GM19438 (cell line): ENCODE results near the gene LMO1.

Experiments
- ATAC-seq: cut with Tn5 transposase; IDR thresholded peaks from one replicate; pipeline ENCODE4 v1.9.1; 2021; ENCODE audit warnings: low read depth; ENCODE audit not compliant: unreplicated experiment

LMO1 gene

GRCh38 chr11:8263769-8264410 is at the start of gene LMO1:
TSS of gene LMO1 (minus strand) at chr11:8263878. CDS start at chr11:8263362, 516 bp downstream.
- no peak for ATAC-seq

- no peak for ATAC-seq
These were observed 49.3 kb upstream of the LMO1 start for GRCh38 chr11:8312986-8313385.

- no peak for ATAC-seq
These were observed 47.7 kb upstream of the LMO1 start for GRCh38 chr11:8311366-8311765.

GRCh38 chr11:8310743-8311298 is 47.1 kb upstream of the LMO1 start:
- no peak for ATAC-seq

- no peak for ATAC-seq
These were observed 46.2 kb upstream of the LMO1 start for GRCh38 chr11:8309862-8310261.

GRCh38 chr11:8309311-8309710 is 45.6 kb upstream of the LMO1 start:
- no peak for ATAC-seq

- ATAC-seq = no peak
These were observed 43.9 kb upstream of the LMO1 start for GRCh38 chr11:8307601-8308000.

- ATAC-seq = no peak
These were observed 37.9 kb upstream of the LMO1 start for GRCh38 chr11:8301622-8302021.

GRCh38 chr11:8298801-8299786 is 35.4 kb upstream of the LMO1 start:
- ATAC-seq = no peak

GRCh38 chr11:8297781-8298440 is 34.2 kb upstream of the LMO1 start:
- no peak for ATAC-seq

GRCh38 chr11:8296872-8297271 is 33.2 kb upstream of the LMO1 start:
- no peak for ATAC-seq

- no peak for ATAC-seq
These were observed 32.5 kb upstream of the LMO1 start for GRCh38 chr11:8296038-8296649.

- ATAC-seq = no peak
These were observed 30.7 kb upstream of the LMO1 start for GRCh38 chr11:8294251-8294935.

GRCh38 chr11:8293171-8293570 is 29.5 kb upstream of the LMO1 start:
- ATAC-seq = no peak

GRCh38 chr11:8292351-8292750 is 28.7 kb upstream of the LMO1 start:
- ATAC-seq = no peak

GRCh38 chr11:8291421-8292350 is 28.0 kb upstream of the LMO1 start:
- ATAC-seq = no peak

GRCh38 chr11:8290081-8290810 is 26.6 kb upstream of the LMO1 start:
- ATAC-seq = no peak

GRCh38 chr11:8289492-8289918 is 25.8 kb upstream of the LMO1 start:
- no peak for ATAC-seq
